Measurements from ENCODE around the gene PLEKHA3.

- TF ChIP-seq CTCF (IDR thresholded peaks at IDR 0.05) (no peak), POLR2A (IDR thresholded peaks at IDR 0.05) (no peak)
Measured at GRCh38 chr2:178498137-178498536, 17.9 kb downstream of the PLEKHA3 start.

Measured in heart left ventricle (tissue), 13 donors.